ENCODE data around the gene RALGDS.

- TF ChIP-seq, protein P1, sequence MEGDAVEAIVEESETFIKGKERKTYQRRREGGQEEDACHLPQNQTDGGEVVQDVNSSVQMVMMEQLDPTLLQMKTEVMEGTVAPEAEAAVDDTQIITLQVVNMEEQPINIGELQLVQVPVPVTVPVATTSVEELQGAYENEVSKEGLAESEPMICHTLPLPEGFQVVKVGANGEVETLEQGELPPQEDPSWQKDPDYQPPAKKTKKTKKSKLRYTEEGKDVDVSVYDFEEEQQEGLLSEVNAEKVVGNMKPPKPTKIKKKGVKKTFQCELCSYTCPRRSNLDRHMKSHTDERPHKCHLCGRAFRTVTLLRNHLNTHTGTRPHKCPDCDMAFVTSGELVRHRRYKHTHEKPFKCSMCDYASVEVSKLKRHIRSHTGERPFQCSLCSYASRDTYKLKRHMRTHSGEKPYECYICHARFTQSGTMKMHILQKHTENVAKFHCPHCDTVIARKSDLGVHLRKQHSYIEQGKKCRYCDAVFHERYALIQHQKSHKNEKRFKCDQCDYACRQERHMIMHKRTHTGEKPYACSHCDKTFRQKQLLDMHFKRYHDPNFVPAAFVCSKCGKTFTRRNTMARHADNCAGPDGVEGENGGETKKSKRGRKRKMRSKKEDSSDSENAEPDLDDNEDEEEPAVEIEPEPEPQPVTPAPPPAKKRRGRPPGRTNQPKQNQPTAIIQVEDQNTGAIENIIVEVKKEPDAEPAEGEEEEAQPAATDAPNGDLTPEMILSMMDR (IDR thresholded peaks at IDR 0.05), result no peak
- TF ChIP-seq POLR2A (IDR thresholded peaks at IDR 0.05) (no peak), POLR2AphosphoS5 (IDR thresholded peaks at IDR 0.05) (no peak)
These were observed 9.0 kb downstream of the RALGDS start for GRCh38 chr9:133111808-133112662.

Data from gastroesophageal sphincter (tissue), 3 donors.